Kasumi-1 (cell line): Measurements from ENCODE around the gene MRFAP1.
"Not testable (repeated sequence)": the region's sequence is repeated elsewhere in the genome, so short reads cannot be mapped to it uniquely, and the experiment has no call there.

ENCODE experiments used
- DNase-seq, 2 experiments: peaks; one replicate each; lab custom pipeline; 2025; lab: John Stamatoyannopoulos, UW

MRFAP1 gene

GRCh38 chr4:6634746-6635145 lies 5.7 kb upstream of the MRFAP1 start:
- no peak for DNase-seq

- no peak for DNase-seq
Measured at GRCh38 chr4:6639137-6639680, 1.3 kb upstream of the MRFAP1 start.

- DNase-seq = no peak
Measured at GRCh38 chr4:6641164-6641970, 882 bp downstream of the MRFAP1 start.

- no peak for DNase-seq
Measured at GRCh38 chr4:6641971-6642320, 1.5 kb downstream of the MRFAP1 start.

GRCh38 chr4:6643141-6643847 lies 2.8 kb downstream of the MRFAP1 start:
- no peak for DNase-seq

- DNase-seq = no peak
Measured at GRCh38 chr4:6644792-6645530, 4.5 kb downstream of the MRFAP1 start.

- DNase-seq = no peak
Measured at GRCh38 chr4:6647169-6647568, 6.7 kb downstream of the MRFAP1 start.

GRCh38 chr4:6647582-6648230 lies 7.2 kb downstream of the MRFAP1 start:
- no peak for DNase-seq

- no peak for DNase-seq
Measured at GRCh38 chr4:6649216-6649615, 8.7 kb downstream of the MRFAP1 start.

- not testable (repeated sequence) for DNase-seq
Measured at GRCh38 chr4:6654211-6654610, 13.7 kb downstream of the MRFAP1 start.

GRCh38 chr4:6655291-6655690 lies 14.8 kb downstream of the MRFAP1 start:
- not testable (repeated sequence) for DNase-seq

GRCh38 chr4:6655924-6656323 lies 15.4 kb downstream of the MRFAP1 start:
- no peak for DNase-seq

- no peak for DNase-seq
Measured at GRCh38 chr4:6657242-6658208, 17.0 kb downstream of the MRFAP1 start.

GRCh38 chr4:6658209-6658595 lies 17.7 kb downstream of the MRFAP1 start:
- no peak for DNase-seq

- DNase-seq = no peak
Measured at GRCh38 chr4:6658597-6659075, 18.2 kb downstream of the MRFAP1 start.

- DNase-seq = no peak
Measured at GRCh38 chr4:6659897-6660296, 19.4 kb downstream of the MRFAP1 start.

GRCh38 chr4:6660430-6660829 lies 19.9 kb downstream of the MRFAP1 start:
- no peak for DNase-seq

- DNase-seq = no peak
Measured at GRCh38 chr4:6662591-6662990, 22.1 kb downstream of the MRFAP1 start.

- no peak for DNase-seq
Measured at GRCh38 chr4:6663596-6664393, 23.3 kb downstream of the MRFAP1 start.

GRCh38 chr4:6665320-6665654 lies 24.8 kb downstream of the MRFAP1 start:
- DNase-seq = no peak
